ENCODE data around the gene ATG3.
A peak's percentile ranks its signal among the peaks of the same experiment; 100 is the strongest.

The ATG3 gene

DNA sequence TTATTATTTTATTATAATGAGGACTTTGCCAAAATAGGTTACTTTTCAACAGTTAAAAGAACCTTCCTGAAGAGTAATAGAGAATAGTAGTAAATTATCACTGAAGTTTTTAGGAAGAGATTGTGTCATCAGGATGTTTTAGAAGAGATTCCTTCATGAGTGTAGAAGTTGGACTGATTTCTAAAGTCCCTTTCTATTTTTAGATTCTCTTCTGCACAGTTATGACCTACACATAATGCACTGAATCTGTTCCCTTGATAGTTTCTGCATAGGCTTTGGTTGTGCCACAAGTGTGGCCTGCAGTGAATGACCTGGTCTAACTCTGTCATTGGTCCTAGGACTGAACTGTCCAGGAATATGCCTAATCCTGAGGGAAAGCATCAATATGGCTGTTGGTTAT, 24.0 kb upstream of the ATG3 start:
- H3K9me3 ChIP-seq (ENCODE audit: control insufficient read depth, insufficient read depth, low read length): no peaks in the 10 kb centered on the region
- H3K4me1 ChIP-seq (ENCODE audit: control insufficient read depth, low read length): peaks cover 16% of the 10 kb centered on the region
- no peaks in the 10 kb centered on the region for H3K27me3 ChIP-seq (ENCODE audit: control insufficient read depth, low read length)
- H3K79me2 ChIP-seq (ENCODE audit: control insufficient read depth, low read length): no peaks in the 10 kb centered on the region
- H3F3A ChIP-seq (ENCODE audit: control insufficient read depth, insufficient read depth): no peaks in the 10 kb centered on the region
- H3K4me2 ChIP-seq (ENCODE audit: low read length): peak overlapping the region; percentile 8; the same call in 1 of the 2 replicates
- TF ChIP-seq EZH2phosphoT487 (IDR thresholded peaks at IDR 0.05; ENCODE audit: borderline replicate concordance, low read length) (no peak), CTCF (IDR thresholded peaks at IDR 0.05; ENCODE audit: low read depth, low read length, poor library complexity, severe bottlenecking) (no peak)
- H3K4me3 ChIP-seq (ENCODE audit: low read length): no peak overlapping the region
- H4K20me1 ChIP-seq (ENCODE audit: control insufficient read depth, insufficient read depth, low read depth, low read length): no peaks in the 10 kb centered on the region
- H3K36me3 ChIP-seq (ENCODE audit: control insufficient read depth, low read length): peaks cover 51% of the 10 kb centered on the region
- no peaks in the 10 kb centered on the region for H3K9me2 ChIP-seq (replicated peaks; ENCODE audit: control insufficient read depth, low read length)
- H3K27ac ChIP-seq (ENCODE audit: low read depth, low read length): no peak overlapping the region

DNA sequence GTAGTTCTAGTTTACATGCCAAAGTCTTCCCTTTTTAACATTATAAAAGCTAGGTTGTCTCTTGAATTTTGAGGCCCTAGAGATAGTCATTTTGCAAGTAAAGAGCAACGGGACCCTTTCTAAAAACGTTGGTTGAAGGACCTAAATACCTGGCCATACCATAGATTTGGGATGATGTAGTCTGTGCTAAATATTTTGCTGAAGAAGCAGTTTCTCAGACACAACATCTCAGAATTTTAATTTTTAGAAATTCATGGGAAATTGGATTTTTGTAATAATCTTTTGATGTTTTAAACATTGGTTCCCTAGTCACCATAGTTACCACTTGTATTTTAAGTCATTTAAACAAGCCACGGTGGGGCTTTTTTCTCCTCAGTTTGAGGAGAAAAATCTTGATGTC, 21.3 kb upstream of the ATG3 start:
- no peak overlapping the region for H3K4me2 ChIP-seq (ENCODE audit: low read length)
- H3K36me3 ChIP-seq (ENCODE audit: control insufficient read depth, low read length): peaks cover 66% of the 10 kb centered on the region
- peaks cover 25% of the 10 kb centered on the region for H3K4me1 ChIP-seq (ENCODE audit: control insufficient read depth, low read length)
- no peak for TF ChIP-seq EZH2phosphoT487 (IDR thresholded peaks at IDR 0.05; ENCODE audit: borderline replicate concordance, low read length)
- no peak for TF ChIP-seq CTCF (IDR thresholded peaks at IDR 0.05; ENCODE audit: low read depth, low read length, poor library complexity, severe bottlenecking)
- H3F3A ChIP-seq (ENCODE audit: control insufficient read depth, insufficient read depth): no peaks in the 10 kb centered on the region
- H3K27me3 ChIP-seq (ENCODE audit: control insufficient read depth, low read length): no peaks in the 10 kb centered on the region
- H3K4me3 ChIP-seq (ENCODE audit: low read length): no peak overlapping the region
- no peaks in the 10 kb centered on the region for H3K9me2 ChIP-seq (replicated peaks; ENCODE audit: control insufficient read depth, low read length)
- H4K20me1 ChIP-seq (ENCODE audit: control insufficient read depth, insufficient read depth, low read depth, low read length): no peaks in the 10 kb centered on the region
- H3K9me3 ChIP-seq (ENCODE audit: control insufficient read depth, insufficient read depth, low read length): no peaks in the 10 kb centered on the region
- H3K27ac ChIP-seq (ENCODE audit: low read depth, low read length): no peak overlapping the region
- no peaks in the 10 kb centered on the region for H3K79me2 ChIP-seq (ENCODE audit: control insufficient read depth, low read length)

DNA sequence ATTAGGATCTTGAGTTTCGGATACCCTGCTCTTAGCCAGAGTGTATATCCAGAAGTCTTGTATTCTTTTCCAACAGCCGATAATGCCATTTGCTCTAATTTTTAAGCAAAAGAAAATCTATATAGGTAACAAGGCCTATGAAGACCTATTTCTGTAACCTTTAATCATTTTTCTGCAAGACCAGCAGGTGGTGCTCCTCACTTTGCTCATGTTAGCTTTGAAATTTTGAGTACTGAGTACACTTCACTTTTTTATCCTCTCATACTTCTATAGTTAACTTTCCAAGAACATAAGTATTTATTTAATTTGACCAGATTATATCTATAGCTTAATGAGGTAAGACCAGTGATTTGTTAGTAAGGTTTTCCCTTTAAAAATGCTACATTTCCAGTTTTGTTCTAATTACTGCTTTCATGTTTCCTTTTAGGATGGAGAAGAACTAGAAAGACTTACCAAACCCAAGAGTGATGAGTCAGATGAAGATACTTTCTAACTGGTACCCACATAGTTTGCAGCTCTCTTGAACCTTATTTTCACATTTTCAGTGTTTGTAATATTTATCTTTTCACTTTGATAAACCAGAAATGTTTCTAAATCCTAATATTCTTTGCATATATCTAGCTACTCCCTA, 20.6 kb upstream of the ATG3 start:
- H3K36me3 ChIP-seq (ENCODE audit: control insufficient read depth, low read length): peaks cover 62% of the 10 kb centered on the region
- no peaks in the 10 kb centered on the region for H3K27me3 ChIP-seq (ENCODE audit: control insufficient read depth, low read length)
- H3K4me3 ChIP-seq (ENCODE audit: low read length): no peak overlapping the region
- H3K9me2 ChIP-seq (replicated peaks; ENCODE audit: control insufficient read depth, low read length): no peaks in the 10 kb centered on the region
- peaks cover 25% of the 10 kb centered on the region for H3K4me1 ChIP-seq (ENCODE audit: control insufficient read depth, low read length)
- H3K4me2 ChIP-seq (ENCODE audit: low read length): no peak overlapping the region
- no peaks in the 10 kb centered on the region for H3K9me3 ChIP-seq (ENCODE audit: control insufficient read depth, insufficient read depth, low read length)
- peak; percentile 70 for TF ChIP-seq CTCF (IDR thresholded peaks at IDR 0.05; ENCODE audit: low read depth, low read length, poor library complexity, severe bottlenecking)
- TF ChIP-seq EZH2phosphoT487 (IDR thresholded peaks at IDR 0.05; ENCODE audit: borderline replicate concordance, low read length): no peak
- no peaks in the 10 kb centered on the region for H3F3A ChIP-seq (ENCODE audit: control insufficient read depth, insufficient read depth)
- H3K27ac ChIP-seq (ENCODE audit: low read depth, low read length): no peak overlapping the region
- H3K79me2 ChIP-seq (ENCODE audit: control insufficient read depth, low read length): no peaks in the 10 kb centered on the region
- H4K20me1 ChIP-seq (ENCODE audit: control insufficient read depth, insufficient read depth, low read depth, low read length): no peaks in the 10 kb centered on the region

All from DOHH2 (cell line).